ENCODE results near the gene HERC3.

HERC3 gene

DNA sequence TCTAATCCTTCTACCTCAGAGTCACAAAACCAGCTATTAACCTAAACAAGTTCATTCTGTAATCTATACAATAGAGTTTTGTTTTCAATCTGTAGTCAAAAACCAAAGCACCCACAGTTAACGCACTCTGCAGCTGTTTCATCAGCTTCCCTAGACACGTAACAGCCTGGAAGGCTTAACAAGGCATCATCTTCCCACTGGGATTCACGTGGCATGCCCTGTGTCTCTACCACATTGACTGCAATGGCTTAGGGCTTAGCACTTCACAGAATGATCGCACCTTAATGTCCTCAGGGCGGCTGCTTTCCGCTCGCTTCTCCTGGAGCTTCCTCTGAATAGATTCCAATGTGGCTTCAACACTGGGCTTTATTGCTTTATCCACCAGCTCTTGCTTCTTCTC, 155.1 kb downstream of the HERC3 start:
- DNase-seq (ENCODE audit: low read depth in 3 of 3), result no peak

DNA sequence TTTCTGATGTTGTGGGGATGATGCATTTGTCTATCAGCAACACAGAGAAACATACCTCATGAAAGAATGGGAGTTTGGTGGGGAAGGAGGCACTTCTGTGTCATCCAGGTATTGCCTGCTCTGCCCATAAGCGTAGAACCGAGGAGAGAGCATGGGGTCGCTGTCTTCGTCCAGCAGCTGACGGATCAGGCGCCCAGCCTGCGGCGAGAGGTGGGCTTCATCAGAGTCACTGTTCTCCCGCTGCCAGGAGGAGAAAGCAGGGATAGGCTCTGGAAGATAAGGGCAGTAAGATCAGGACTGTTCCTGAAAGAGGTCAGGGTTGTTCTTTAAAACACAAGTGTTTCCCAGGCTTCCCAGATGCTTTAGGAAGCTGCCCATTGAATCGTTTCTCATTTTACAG, 158.1 kb downstream of the HERC3 start:
- no peak for DNase-seq (ENCODE audit: low read depth in 3 of 3)

DNA sequence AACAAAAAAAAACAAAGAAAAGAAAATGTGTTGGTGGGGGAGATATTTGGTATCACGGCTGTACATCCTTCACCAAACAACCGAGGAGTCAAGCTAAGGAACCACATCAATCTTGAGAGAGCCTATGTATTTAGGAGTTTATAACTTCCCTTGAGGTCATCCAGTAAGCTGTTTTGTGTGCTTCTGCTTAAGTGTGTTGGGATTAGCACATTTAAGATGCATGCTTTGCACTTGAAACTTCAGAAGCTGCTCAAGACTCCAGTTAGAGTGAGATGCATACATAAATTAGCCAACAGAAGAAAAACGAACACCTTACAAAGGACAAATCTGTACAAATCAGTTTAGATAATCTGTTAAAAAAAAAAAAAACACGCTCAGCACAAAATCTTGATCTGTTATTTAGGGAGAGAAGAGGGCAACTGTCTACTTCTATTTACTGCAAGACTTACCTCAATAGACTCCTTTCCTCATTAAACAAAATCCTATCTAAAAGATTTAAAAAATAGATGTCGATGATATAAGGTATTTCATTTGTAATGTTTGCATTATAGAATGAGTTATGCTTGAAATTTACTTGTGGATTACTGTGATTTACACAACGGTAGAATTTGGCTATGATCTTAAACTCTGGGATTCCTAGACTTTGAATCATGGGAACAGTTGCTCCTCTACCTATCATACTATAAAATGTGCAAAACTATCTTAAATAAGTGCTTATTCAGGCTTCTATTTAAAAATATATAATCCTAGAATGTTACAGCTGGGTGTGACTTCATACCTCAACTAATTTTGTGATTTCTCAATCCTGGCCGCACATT, 159.2 kb downstream of the HERC3 start:
- no peak for DNase-seq (ENCODE audit: low read depth in 3 of 3)

DNA sequence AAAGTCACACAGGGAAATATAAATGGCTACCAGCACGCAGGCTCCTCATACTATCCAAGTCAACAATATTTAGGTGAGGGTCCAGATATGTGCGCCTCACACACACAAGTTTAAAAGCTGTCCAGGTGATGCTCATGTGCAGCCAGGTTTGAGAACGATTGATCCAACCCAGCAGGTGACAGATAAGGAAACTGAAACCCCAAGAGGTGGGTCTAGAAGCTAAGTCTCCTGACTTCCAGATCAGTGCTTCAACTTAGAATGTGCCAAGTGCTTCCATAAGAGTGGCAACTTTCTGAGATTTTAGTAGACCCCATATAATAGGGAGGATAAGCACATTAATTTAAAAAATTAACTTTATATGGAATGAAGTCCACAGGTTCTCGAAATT, 159.8 kb downstream of the HERC3 start:
- no peak for DNase-seq (ENCODE audit: low read depth in 3 of 3)

DNA sequence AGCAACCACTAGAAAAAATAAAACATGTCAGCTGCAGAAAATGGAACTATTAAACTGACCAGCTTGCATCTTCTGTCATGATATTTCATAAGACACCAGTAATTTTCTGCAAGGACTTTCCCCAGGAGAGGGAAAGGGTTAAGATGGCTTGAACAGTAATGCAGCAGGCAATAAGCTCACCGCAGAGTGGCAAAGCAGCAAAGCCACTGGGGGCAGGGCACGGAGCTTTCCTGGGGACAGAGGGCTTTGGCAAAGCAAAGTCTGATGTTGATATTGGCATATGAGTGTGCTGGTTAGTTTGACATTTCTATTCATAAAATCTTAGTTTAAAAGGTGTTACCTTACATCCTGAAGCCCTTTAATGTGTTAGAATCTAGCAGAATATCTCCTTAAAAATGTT, 160.5 kb downstream of the HERC3 start:
- DNase-seq (ENCODE audit: low read depth in 3 of 3), result no peak

DNA sequence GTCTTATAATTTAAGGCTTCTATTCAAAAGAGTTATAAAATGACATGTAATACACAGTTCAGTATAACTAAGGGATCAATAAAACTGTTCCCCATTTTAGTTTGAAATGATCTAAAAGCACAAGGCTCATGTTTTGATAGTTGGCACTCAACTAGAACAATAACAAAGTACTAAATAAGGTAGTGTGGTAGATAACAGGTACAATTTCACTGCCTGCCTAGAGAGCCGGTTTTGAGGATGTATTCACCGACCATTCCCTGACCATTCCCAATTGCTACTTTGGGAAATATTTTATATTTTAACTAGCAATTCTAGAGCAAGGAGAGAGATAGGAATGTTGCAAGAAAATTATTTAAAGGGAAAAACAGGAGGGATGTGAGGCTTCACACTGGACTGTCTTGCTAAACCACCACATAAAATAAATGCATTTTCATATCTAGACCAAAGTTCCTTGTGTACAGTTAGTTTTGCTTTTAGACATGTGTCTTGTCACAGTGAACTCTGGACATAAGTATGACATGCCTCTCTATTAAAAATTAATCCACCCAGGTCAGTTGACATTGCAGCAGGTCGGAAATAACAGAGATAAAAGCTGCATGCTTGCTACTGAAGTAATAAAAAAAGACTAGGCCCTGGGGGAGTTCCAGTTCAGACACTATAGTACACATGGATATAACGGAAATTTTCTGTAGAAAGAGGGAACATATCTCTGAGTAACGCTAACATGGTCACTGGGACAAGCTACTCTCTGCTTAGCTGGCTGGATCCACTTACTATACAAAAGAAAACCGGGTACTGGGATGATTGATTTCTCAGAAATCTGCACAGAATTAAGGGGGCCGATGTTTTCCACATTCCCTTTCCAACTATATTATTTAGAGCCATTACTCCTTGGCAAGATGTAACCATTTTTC, 161.6 kb downstream of the HERC3 start:
- DNase-seq (ENCODE audit: low read depth in 3 of 3), result no peak

DNA sequence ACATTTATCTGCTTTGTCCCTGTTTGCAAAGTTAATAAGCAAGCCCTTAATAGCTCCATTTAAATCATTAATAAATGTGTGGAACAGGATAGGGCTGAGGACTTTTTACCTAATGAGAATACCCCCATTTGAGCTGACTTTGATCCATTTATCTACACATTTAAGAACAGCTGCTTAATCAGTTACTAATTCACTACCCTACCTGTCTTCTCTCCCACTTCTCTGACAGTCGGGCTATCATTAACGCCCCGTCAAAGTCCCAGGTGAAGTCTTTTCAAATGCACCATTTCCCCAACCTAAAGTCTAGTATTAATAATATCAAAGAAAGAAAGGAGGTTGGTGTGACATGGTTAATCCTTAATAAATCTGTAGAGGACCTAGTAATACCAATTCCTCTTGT, 162.5 kb downstream of the HERC3 start:
- DNase-seq (ENCODE audit: low read depth in 3 of 3), result no peak

DNA sequence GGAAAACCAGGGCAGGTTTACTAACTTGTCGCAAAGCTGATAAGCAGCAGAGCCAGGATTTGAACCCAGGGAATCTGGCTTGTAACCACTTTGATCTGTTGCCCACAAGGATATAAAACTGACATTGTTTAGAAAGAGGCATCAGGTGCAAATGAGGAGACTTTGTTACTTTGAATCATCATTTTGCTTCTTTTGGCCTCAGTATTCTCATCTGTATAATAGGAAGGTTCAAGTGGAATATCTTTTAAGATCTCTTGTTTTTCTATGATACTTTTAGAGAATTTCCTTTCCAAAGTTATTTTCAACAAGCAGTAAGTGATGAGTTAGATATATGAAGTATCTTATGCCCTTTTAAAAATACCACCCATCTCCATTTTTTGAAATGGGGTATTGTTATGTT, 163.2 kb downstream of the HERC3 start:
- DNase-seq (ENCODE audit: low read depth in 3 of 3), result no peak

DNA sequence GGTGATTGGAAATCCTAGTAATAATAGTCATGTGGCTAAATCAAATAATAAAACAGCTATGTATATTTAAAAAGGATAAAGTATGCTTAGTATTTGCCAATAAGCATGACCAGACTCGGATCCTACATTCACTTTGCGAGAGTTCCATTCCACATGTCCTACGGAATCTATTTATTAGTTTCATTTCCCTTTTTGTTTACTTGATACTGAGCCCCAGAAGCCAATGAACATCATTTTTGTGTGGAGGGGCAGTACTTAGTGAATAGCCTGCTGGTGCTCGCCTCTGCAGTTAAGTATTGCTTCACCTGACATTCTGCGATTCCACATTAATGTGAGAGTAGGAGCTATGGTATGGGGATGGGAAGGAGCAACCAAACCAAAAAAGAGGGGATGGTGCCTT, 163.9 kb downstream of the HERC3 start:
- DNase-seq (ENCODE audit: low read depth in 3 of 3), result no peak

DNA sequence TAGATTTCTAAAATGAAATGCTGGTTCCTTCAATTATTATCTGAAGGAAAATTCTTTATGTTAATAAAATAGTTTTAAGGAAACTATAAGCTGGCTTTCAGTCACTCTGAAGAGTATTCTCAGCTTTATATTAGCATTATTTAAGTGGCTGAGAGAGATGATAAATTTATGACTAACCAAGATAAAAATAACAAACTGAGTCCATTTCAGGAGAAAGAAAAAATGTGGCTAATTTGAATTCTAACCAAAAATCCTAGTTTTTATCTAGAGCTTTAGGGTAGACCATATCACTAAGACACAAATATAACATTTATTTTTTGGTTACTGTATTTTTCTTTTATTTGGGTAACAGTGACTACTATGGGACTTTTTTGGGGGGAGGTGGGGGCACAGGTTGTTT, 164.8 kb downstream of the HERC3 start:
- no peak for DNase-seq (ENCODE audit: low read depth in 3 of 3)

DNA sequence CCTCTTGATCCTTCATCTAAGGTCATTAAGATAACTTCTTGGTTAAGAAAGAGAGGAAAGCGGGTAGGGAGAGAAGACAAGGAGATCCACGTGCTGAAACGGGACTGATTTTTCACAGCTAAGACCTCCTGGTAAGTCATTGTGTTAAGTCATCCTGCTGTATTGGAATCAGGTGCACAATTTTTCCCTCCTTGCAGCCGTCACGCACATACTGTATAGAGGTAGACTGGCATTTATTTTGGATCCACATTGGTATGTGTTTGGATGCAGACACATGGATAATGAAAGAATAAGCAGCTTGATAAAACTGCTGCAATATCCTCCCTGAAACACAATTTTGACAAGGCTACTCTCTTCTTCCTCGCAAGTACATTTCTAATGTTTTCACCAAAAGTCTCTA, 165.5 kb downstream of the HERC3 start:
- no peak for DNase-seq (ENCODE audit: low read depth in 3 of 3)
